Right lobe of liver (tissue), 4 donors: ENCODE measurements around the gene GOT1.

ENCODE experiments used
- POLR2A ChIP-seq: fragments of 450-650 bp; IDR thresholded peaks from one replicate; pipeline ENCODE4 v1.6.1; 2017; ENCODE audit warnings: antibody characterized with exemption, mild to moderate bottlenecking
- TF ChIP-seq, protein P1 (sequence below), 4 donors: fragments of 200-600 bp in 3 of 4; fragments of 450-650 bp in 1 of 4; IDR thresholded peaks; one replicate each; pipeline versions ENCODE4 v1.5.1 to v1.8.0; 2016 to 2022; ENCODE audit warnings: antibody characterized with exemption in 4 of 4, mild to moderate bottlenecking in 2 of 4
- donor health status: DM: no; HTN: no; CAD: no.
- donor health status: DM: no; HTN: no; CAD: no.
- donor health status: DM: no; HTN: yes; CAD: no.

DNA sequence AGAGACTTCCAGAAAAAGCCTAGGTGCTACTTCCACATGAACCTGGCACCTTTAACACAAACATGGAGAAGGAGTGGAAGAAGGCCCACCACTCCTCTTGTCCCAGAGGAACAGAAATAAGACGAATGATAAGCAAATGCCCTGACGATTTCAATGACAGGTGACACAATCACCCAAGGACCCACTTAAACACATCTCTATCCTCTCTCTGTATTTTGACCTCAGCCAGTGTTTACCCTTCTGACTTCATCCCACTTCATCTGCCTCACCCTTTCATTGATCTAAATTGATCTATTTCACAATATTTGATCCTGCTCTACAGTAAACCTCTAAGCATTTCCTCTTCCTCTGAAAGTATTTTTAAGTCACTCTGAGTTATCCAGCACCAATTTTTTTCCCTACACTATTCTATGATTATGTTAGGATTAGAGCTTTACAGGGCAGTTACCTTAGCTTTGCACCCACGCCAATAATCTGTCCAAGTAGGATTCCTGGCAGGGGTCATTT, 9.1 kb downstream of the GOT1 start:
- peak; percentile 28 for TF ChIP-seq POLR2A
- TF ChIP-seq, protein P1, sequence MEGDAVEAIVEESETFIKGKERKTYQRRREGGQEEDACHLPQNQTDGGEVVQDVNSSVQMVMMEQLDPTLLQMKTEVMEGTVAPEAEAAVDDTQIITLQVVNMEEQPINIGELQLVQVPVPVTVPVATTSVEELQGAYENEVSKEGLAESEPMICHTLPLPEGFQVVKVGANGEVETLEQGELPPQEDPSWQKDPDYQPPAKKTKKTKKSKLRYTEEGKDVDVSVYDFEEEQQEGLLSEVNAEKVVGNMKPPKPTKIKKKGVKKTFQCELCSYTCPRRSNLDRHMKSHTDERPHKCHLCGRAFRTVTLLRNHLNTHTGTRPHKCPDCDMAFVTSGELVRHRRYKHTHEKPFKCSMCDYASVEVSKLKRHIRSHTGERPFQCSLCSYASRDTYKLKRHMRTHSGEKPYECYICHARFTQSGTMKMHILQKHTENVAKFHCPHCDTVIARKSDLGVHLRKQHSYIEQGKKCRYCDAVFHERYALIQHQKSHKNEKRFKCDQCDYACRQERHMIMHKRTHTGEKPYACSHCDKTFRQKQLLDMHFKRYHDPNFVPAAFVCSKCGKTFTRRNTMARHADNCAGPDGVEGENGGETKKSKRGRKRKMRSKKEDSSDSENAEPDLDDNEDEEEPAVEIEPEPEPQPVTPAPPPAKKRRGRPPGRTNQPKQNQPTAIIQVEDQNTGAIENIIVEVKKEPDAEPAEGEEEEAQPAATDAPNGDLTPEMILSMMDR (IDR thresholded peaks at IDR 0.05): no peak
